GM12878 (cell line): Measurements from ENCODE around the gene ZNRF3. TPM values are rescaled to one million over a fixed set of nuclear protein-coding genes. Genes with fewer than 3 reads are reported as not detected.

Experiments
- ATAC-seq: fragments of 200-7000 bp; cut with Tn5 transposase; 3 replicates; pipeline ENCODE4 v1.9.1; 2020; ENCODE audit warnings: mild to moderate bottlenecking, moderate library complexity
- BruUV-seq: library from RNA; stranded (reverse); fragments of 400-500 nt; replicated peaks from 2 replicates; lab custom pipeline; 2021; lab: Mats Ljungman, UMichigan
- CTCF ChIA-PET: fragments of 300-600 bp; sonication (Branson Sonifier 250); formaldehyde crosslinking; extraction: SDS; loops from one replicate; lab custom pipeline; 2021; ENCODE audit warnings: inconsistent platforms; lab: Yijun Ruan, JAX
- POLR2A ChIA-PET: fragments of 350-600 bp; formaldehyde crosslinking; extraction: SDS; loops from one replicate; lab custom pipeline; 2021; ENCODE audit warnings: inconsistent platforms; lab: Charles Lee
- RAD21 ChIA-PET: fragments of 300-600 bp; sonication (Branson Sonifier 250); formaldehyde crosslinking; loops from one replicate; lab custom pipeline; 2023; ENCODE audit warnings: antibody characterized with exemption; ENCODE audit not compliant: unreplicated experiment; lab: Charles Lee
- SMC1A ChIA-PET: fragments of 300-600 bp; sonication (Branson Sonifier 250); formaldehyde crosslinking; loops from one replicate; lab custom pipeline; 2023; ENCODE audit not compliant: unreplicated experiment, uncharacterized antibody; lab: Charles Lee
- DNase-seq: peaks from one replicate; pipeline ENCODE4 v3.0.0-alpha.2; 2011; ENCODE audit warnings: low read depth, low spot score
- FAIRE-seq: peaks from 3 replicates; lab custom pipeline; 2011; peaks lifted over from hg19 to GRCh38; lab: Jason Lieb, UNC
- H2AFZ ChIP-seq: 2 replicates; pipeline ENCODE4 v1.6.0; 2011; ENCODE audit warnings: low read depth, low read length, control low read depth; ENCODE audit not compliant: control insufficient read depth
- H3K27ac ChIP-seq: 2 replicates; pipeline ENCODE4 v1.5.1; 2011; ENCODE audit warnings: control low read depth; ENCODE audit not compliant: control insufficient read depth, insufficient read depth
- H3K27me3 ChIP-seq, 2 experiments: replicated peaks in 1 of 2; 2 replicates each; pipeline versions ENCODE4 v1.6.0 to v1.6.1; 2011; ENCODE audit warnings: low read length in 1 of 2; ENCODE audit not compliant: control insufficient read depth in 2 of 2, insufficient read depth in 2 of 2
- H3K36me3 ChIP-seq, 2 experiments: 2 replicates each; pipeline ENCODE4 v1.5.1; 2011; ENCODE audit warnings: low read length in 1 of 2; ENCODE audit not compliant: control insufficient read depth in 2 of 2, insufficient read depth in 2 of 2
- H3K4me1 ChIP-seq: 2 replicates; pipeline ENCODE4 v1.6.1; 2011; ENCODE audit warnings: mild to moderate bottlenecking, low read length, moderate library complexity, mixed read lengths; ENCODE audit not compliant: control insufficient read depth, insufficient read depth
- H3K4me2 ChIP-seq: 2 replicates; pipeline ENCODE4 v1.6.0; 2011; ENCODE audit warnings: control low read depth; ENCODE audit not compliant: control insufficient read depth, insufficient read depth
- H3K4me3 ChIP-seq: fragments of 200-600 bp; sonication (generic); 2 replicates; pipeline ENCODE4 v1.5.1; 2016
- H3K79me2 ChIP-seq: 2 replicates; pipeline ENCODE4 v1.6.0; 2011; ENCODE audit warnings: low read length; ENCODE audit not compliant: control insufficient read depth, insufficient read depth
- H3K9ac ChIP-seq: 2 replicates; pipeline ENCODE4 v1.8.0; 2011; ENCODE audit warnings: low read length, control low read depth, mixed read lengths; ENCODE audit not compliant: control insufficient read depth, insufficient read depth
- H3K9me3 ChIP-seq: replicated peaks from 3 replicates; pipeline ENCODE4 v1.5.1; 2011; ENCODE audit warnings: mild to moderate bottlenecking, low read length; ENCODE audit not compliant: control insufficient read depth, insufficient read depth
- H4K20me1 ChIP-seq: 2 replicates; pipeline ENCODE4 v1.6.0; 2011; ENCODE audit not compliant: control insufficient read depth, insufficient read depth
- CBX3 ChIP-seq: fragments of 200-600 bp; sonication (generic); IDR thresholded peaks from 2 replicates; pipeline ENCODE4 v1.6.1; 2016; ENCODE audit warnings: low read depth, borderline replicate concordance
- CHD1 ChIP-seq: IDR thresholded peaks from 2 replicates; pipeline ENCODE4 v1.6.1; 2012; ENCODE audit warnings: low read depth, low read length, improper control_type of control experiment
- FOXK2 ChIP-seq: fragments of 450-650 bp; IDR thresholded peaks from 2 replicates; pipeline ENCODE4 v1.6.1; 2017; ENCODE audit warnings: mild to moderate bottlenecking, moderate library complexity
- IKZF2 ChIP-seq, 2 experiments: fragments of 450-650 bp; IDR thresholded peaks; 2 replicates each; pipeline ENCODE4 v1.6.1; 2017; ENCODE audit warnings: mild to moderate bottlenecking in 2 of 2, moderate library complexity in 2 of 2
- JUND ChIP-seq: IDR thresholded peaks from 2 replicates; pipeline ENCODE4 v1.6.1; 2012; ENCODE audit warnings: low read depth, mild to moderate bottlenecking, low read length, improper control_type of control experiment, moderate library complexity
- KAT2A ChIP-seq: conservative IDR thresholded peaks from 2 replicates; pipeline ENCODE4 v1.6.1; 2011; ENCODE audit warnings: low read depth, low read length; ENCODE audit not compliant: control insufficient read depth
- NBN ChIP-seq: fragments of 450-650 bp; IDR thresholded peaks from 2 replicates; pipeline ENCODE4 v1.6.1; 2016
- NRF1 ChIP-seq: conservative IDR thresholded peaks from 2 replicates; pipeline ENCODE4 v1.6.1; 2011; ENCODE audit warnings: mild to moderate bottlenecking, low read depth, low read length, improper control_type of control experiment
- ZNF207 ChIP-seq: fragments of 450-650 bp; IDR thresholded peaks from 2 replicates; pipeline ENCODE4 v1.6.1; 2014; ENCODE audit warnings: antibody characterized with exemption, mild to moderate bottlenecking, borderline replicate concordance
- WGBS: methylation state at CpG from one replicate; pipeline ENCODE4 v1.1.6; 2016; ENCODE audit warnings: low lambda C conversion rate; ENCODE audit not compliant: insufficient replicate concordance, insufficient coverage; ENCODE audit errors: missing lambda C conversion rate; 5-methylcytosine and 5-hydroxymethylcytosine counted together
- in situ Hi-C: fragments of 300-500 bp; cut with MboI; formaldehyde crosslinking; loops from 9 replicates; pipeline ENCODE4 v1.14.3; 2018; ENCODE audit warnings: mixed read lengths
- intact Hi-C: fragments of 100-400 bp; cut with micrococcal nuclease; formaldehyde crosslinking; loops from one replicate; pipeline ENCODE4 v1.14.2; 2022; ENCODE audit not compliant: unreplicated experiment
- polyA plus RNA-seq, 11 experiments: library from polyadenylated mRNA; depleted of rRNA in 4 of 11; unstranded in 6 of 11; stranded (reverse) in 5 of 11; fragments of >200 nt; fragmentation: Nextera tagmentation in 4 of 11; fragmentation: Illumina TruSeq in 1 of 11; extraction: Ambion mirVana in 4 of 11; extraction: Trizol in 1 of 11; gene quantifications; 1 replicate in 1 of 11; 2 replicates in 10 of 11; pipeline versions ENCODE4 v1.2.1 to v1.2.3, GENCODE V29; 2011 to 2016; ENCODE audit warnings: inconsistent platforms in 2 of 11, missing spikeins in 2 of 11, low read depth in 1 of 11
- total RNA-seq, 4 experiments: library from RNA; depleted of rRNA in 3 of 4; stranded (reverse); fragments of >200 nt in 3 of 4; fragmentation: Illumina TruSeq in 1 of 4; extraction: Trizol in 1 of 4; gene quantifications; 2 replicates each; pipeline versions ENCODE4 v1.2.1 to v1.2.3, GENCODE V29; 2013 to 2021
- TF ChIP-seq, protein P1 (sequence below): IDR thresholded peaks from 2 replicates; pipeline ENCODE4 v1.6.1; 2012; ENCODE audit warnings: low read length, inconsistent platforms
- TF ChIP-seq, protein P2 (sequence below): fragments of 450-650 bp; IDR thresholded peaks from 2 replicates; pipeline ENCODE4 v1.6.1; 2017; ENCODE audit warnings: mild to moderate bottlenecking, low read depth, inconsistent platforms; ENCODE audit not compliant: poor library complexity, severe bottlenecking
- TF ChIP-seq, protein P3 (sequence below): IDR thresholded peaks from 2 replicates; pipeline ENCODE4 v1.6.1; 2012; ENCODE audit warnings: low read depth, low read length, improper control_type of control experiment
- TF ChIP-seq, protein P4 (sequence below): fragments of 450-650 bp; IDR thresholded peaks from 2 replicates; pipeline ENCODE4 v1.6.1; 2017; ENCODE audit warnings: low read depth, mild to moderate bottlenecking, moderate library complexity
- TF ChIP-seq, protein P5 (sequence below): fragments of 450-650 bp; formaldehyde crosslinking; IDR thresholded peaks from 2 replicates; pipeline ENCODE4 v1.4.0; 2022; ENCODE audit warnings: mild to moderate bottlenecking, moderate library complexity

Gene ZNRF3
- total and polyA plus RNA-seq, 10 of the 15 experiments (the other 5 are each of a cell fraction or from before 2014, with no cell fraction given): 0.05 to 2.4 (median 0.46) TPM

DNA sequence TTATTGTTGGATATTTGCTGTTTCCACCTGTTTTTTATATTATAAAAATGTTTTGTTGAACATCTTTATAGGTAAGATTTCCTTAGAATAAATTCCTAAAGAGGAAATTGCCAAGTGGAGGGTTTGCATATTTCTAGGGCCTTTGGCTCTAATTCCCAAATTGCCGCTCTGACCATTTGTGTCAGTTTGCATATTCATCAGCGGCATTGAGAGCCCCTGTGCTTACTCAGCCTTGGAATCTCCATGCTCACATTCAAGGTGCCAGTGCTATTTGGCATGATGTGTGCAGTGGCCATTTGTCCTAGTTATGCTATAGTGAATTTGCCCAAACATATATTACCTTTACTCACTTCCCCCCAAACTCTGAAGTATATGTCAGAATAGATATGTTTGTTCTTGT is 214.9 kb downstream of the ZNRF3 start (continued):
- no peak for TF ChIP-seq IKZF2 (IDR thresholded peaks at IDR 0.05)
- TF ChIP-seq, protein P1, sequence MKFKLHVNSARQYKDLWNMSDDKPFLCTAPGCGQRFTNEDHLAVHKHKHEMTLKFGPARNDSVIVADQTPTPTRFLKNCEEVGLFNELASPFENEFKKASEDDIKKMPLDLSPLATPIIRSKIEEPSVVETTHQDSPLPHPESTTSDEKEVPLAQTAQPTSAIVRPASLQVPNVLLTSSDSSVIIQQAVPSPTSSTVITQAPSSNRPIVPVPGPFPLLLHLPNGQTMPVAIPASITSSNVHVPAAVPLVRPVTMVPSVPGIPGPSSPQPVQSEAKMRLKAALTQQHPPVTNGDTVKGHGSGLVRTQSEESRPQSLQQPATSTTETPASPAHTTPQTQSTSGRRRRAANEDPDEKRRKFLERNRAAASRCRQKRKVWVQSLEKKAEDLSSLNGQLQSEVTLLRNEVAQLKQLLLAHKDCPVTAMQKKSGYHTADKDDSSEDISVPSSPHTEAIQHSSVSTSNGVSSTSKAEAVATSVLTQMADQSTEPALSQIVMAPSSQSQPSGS: no peak

DNA sequence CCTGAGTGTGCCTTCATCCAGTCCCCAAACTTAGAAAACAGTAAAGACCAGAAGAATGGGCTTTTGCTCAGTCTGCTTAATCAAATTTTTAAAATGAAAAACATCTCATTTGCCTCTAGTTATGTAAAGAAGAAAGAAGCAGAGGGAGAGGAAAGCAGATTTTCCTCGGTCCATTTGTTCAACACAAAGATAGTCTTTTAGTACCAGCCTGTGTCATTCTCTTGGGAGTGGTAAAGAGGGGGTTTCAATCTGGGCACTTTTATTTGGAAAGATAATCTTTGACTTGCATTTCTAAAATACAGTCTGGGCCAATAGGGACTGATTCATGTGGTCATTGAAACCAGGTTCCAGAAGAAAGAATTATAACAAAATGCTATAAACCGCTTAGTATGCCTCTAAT is 218.9 kb downstream of the ZNRF3 start:
- BruUV-seq: no TSS peak
- FAIRE-seq (no peak), ATAC-seq (no peak), DNase-seq (no peak)
- Histone ChIP-seq H3K4me1 (no peaks in the 10 kb centered on the region), H3K36me3 (no peaks in the 10 kb centered on the region), H3K4me3 (no peak overlapping the region), H3K27ac (no peak overlapping the region), H3K4me2 (no peak overlapping the region), H4K20me1 (no peaks in the 10 kb centered on the region; the same call in 1 of the 2 replicates), H3K27me3 (no peaks in the 10 kb centered on the region), H3K9me3 (no peaks in the 10 kb centered on the region), H3K79me2 (no peaks in the 10 kb centered on the region), H2AFZ (no peak overlapping the region), H3K9ac (no peak overlapping the region)
- ChIA-PET SMC1A (interaction anchor here (1.1 kb wide), 1 partner anchor 37 kb away, joined by 4 read pairs; no protein-coding TSS in a partner anchor), RAD21 (no interaction called here), CTCF (no interaction called here), POLR2A (no interaction called here)
- intact Hi-C loops (no loop called here), in situ Hi-C loops (no loop called here)
- TF ChIP-seq, protein P2, sequence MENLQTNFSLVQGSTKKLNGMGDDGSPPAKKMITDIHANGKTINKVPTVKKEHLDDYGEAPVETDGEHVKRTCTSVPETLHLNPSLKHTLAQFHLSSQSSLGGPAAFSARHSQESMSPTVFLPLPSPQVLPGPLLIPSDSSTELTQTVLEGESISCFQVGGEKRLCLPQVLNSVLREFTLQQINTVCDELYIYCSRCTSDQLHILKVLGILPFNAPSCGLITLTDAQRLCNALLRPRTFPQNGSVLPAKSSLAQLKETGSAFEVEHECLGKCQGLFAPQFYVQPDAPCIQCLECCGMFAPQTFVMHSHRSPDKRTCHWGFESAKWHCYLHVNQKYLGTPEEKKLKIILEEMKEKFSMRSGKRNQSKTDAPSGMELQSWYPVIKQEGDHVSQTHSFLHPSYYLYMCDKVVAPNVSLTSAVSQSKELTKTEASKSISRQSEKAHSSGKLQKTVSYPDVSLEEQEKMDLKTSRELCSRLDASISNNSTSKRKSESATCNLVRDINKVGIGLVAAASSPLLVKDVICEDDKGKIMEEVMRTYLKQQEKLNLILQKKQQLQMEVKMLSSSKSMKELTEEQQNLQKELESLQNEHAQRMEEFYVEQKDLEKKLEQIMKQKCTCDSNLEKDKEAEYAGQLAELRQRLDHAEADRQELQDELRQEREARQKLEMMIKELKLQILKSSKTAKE: no peak
- TF ChIP-seq JUND (no peak), NBN (no peak), NRF1 (no peak), FOXK2 (no peak), CHD1 (no peak), KAT2A (no peak), ZNF207 (no peak), CBX3 (no peak)
- TF ChIP-seq, protein P3, sequence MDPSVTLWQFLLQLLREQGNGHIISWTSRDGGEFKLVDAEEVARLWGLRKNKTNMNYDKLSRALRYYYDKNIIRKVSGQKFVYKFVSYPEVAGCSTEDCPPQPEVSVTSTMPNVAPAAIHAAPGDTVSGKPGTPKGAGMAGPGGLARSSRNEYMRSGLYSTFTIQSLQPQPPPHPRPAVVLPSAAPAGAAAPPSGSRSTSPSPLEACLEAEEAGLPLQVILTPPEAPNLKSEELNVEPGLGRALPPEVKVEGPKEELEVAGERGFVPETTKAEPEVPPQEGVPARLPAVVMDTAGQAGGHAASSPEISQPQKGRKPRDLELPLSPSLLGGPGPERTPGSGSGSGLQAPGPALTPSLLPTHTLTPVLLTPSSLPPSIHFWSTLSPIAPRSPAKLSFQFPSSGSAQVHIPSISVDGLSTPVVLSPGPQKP: no peak
- TF ChIP-seq, protein P4, sequence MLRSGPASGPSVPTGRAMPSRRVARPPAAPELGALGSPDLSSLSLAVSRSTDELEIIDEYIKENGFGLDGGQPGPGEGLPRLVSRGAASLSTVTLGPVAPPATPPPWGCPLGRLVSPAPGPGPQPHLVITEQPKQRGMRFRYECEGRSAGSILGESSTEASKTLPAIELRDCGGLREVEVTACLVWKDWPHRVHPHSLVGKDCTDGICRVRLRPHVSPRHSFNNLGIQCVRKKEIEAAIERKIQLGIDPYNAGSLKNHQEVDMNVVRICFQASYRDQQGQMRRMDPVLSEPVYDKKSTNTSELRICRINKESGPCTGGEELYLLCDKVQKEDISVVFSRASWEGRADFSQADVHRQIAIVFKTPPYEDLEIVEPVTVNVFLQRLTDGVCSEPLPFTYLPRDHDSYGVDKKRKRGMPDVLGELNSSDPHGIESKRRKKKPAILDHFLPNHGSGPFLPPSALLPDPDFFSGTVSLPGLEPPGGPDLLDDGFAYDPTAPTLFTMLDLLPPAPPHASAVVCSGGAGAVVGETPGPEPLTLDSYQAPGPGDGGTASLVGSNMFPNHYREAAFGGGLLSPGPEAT: no peak
- TF ChIP-seq, protein P5, sequence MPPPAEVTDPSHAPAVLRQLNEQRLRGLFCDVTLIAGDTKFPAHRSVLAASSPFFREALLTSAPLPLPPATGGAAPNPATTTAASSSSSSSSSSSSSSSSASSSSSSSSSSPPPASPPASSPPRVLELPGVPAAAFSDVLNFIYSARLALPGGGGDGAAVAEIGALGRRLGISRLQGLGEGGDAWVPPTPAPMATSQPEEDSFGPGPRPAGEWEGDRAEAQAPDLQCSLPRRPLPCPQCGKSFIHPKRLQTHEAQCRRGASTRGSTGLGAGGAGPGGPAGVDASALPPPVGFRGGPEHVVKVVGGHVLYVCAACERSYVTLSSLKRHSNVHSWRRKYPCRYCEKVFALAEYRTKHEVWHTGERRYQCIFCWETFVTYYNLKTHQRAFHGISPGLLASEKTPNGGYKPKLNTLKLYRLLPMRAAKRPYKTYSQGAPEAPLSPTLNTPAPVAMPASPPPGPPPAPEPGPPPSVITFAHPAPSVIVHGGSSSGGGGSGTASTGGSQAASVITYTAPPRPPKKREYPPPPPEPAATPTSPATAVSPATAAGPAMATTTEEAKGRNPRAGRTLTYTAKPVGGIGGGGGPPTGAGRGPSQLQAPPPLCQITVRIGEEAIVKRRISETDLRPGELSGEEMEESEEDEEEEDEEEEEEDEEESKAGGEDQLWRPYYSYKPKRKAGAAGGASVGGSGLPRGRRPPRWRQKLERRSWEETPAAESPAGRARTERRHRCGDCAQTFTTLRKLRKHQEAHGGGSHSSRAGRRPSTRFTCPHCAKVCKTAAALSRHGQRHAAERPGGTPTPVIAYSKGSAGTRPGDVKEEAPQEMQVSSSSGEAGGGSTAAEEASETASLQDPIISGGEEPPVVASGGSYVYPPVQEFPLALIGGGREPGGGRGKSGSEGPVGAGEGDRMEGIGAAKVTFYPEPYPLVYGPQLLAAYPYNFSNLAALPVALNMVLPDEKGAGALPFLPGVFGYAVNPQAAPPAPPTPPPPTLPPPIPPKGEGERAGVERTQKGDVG (CRISPR knock-in tag): no peak
- 47% methylated on average over 2 of the region's 2 CpGs for WGBS
